Stimulated activated naive B cell treated with anti-CD40 and anti-IgM and Interleukin-4, amounts not matched to agents 10 μg/mL and 1 μg/mL and 100 μg/mL, for 72 hours (primary cell): ENCODE data around the gene TTBK1.
A peak's percentile ranks its signal among the peaks of the same experiment; 100 is the strongest.

Experiments used
- ATAC-seq, 2 donors: fragments of 150-1000 bp; cut with Tn5 transposase; replicated peaks; 2 replicates each; pipeline ENCODE4 v1.10.0; 2021; ENCODE audit warnings: moderate library complexity in 1 of 2
- DNase-seq: peaks from one replicate; pipeline ENCODE4 v3.0.0; 2021
- H3K27ac Mint-ChIP-seq: one replicate; pipeline ENCODE4 v1.8.0; 2022; ENCODE audit warnings: mild to moderate bottlenecking, mixed read lengths
- H3K27me3 Mint-ChIP-seq, 2 donors: one replicate each; pipeline ENCODE4 v1.8.0; 2022; ENCODE audit warnings: mixed read lengths in 2 of 2
- H3K36me3 Mint-ChIP-seq, 2 donors: one replicate each; pipeline ENCODE4 v1.8.0; 2022; ENCODE audit warnings: mixed read lengths in 2 of 2, mild to moderate bottlenecking in 1 of 2
- H3K4me1 Mint-ChIP-seq, 2 donors: one replicate each; pipeline ENCODE4 v1.8.0; 2022; ENCODE audit warnings: mixed read lengths in 2 of 2, mild to moderate bottlenecking in 1 of 2
- H3K4me3 Mint-ChIP-seq, 2 donors: one replicate each; pipeline ENCODE4 v1.8.0; 2022; ENCODE audit warnings: mild to moderate bottlenecking in 2 of 2, mixed read lengths in 2 of 2, moderate library complexity in 1 of 2
- H3K9me3 Mint-ChIP-seq, 2 donors: one replicate each; pipeline ENCODE4 v1.8.0; 2022; ENCODE audit warnings: mixed read lengths in 2 of 2, mild to moderate bottlenecking in 1 of 2

The TTBK1 gene

GRCh38 chr6:43242908-43243663 is at the start of gene TTBK1:
TTBK1 (plus strand) TSS chr6:43243481; CDS start chr6:43246661, 3,180 bp downstream.
- Mint-ChIP-seq H3K27ac (no peak within 1 kb of the TSS), H3K4me3 (no peak within 1 kb of the TSS)
- DNase-seq, result no peak

GRCh38 chr6:43193929-43194328 is 49.4 kb upstream of the TTBK1 start:
- DNase-seq (no peak), ATAC-seq (no peak)
- Mint-ChIP-seq H3K27ac (no peak overlapping the region), H3K4me3 (no peak overlapping the region), H3K27me3 (no peaks in the 10 kb centered on the region), H3K36me3 (peaks cover 32 to 43% of the 10 kb centered on the region in 2 donors), H3K4me1 (peaks cover 6 to 7% of the 10 kb centered on the region in 2 donors), H3K9me3 (no peaks in the 10 kb centered on the region)

More at GRCh38 chr6:43242908-43243663, at the start of gene TTBK1:
- peaks cover 6 to 17% of the 10 kb centered on the region in 2 donors for H3K4me1 Mint-ChIP-seq
- peaks cover 19 to 22% of the 10 kb centered on the region in 2 donors for H3K27me3 Mint-ChIP-seq
- ATAC-seq, result no peak
- H3K36me3 Mint-ChIP-seq, result peaks cover 0 to 2% of the 10 kb centered on the region in 2 donors
- peaks cover 3 to 6% of the 10 kb centered on the region in 2 donors for H3K9me3 Mint-ChIP-seq

- ATAC-seq (no peak), DNase-seq (no peak)
- Mint-ChIP-seq H3K27me3 (no peaks in the 10 kb centered on the region), H3K36me3 (peaks cover 38 to 48% of the 10 kb centered on the region in 2 donors), H3K9me3 (no peaks in the 10 kb centered on the region), H3K27ac (no peak overlapping the region), H3K4me1 (peaks cover 0 to 5% of the 10 kb centered on the region in 2 donors), H3K4me3 (no peak overlapping the region)
Observed at GRCh38 chr6:43196337-43196736, 46.9 kb upstream of the TTBK1 start.

- no peak overlapping the region for H3K27ac Mint-ChIP-seq
- no peaks in the 10 kb centered on the region for H3K27me3 Mint-ChIP-seq
- no peak overlapping the region for H3K4me3 Mint-ChIP-seq
- no peaks in the 10 kb centered on the region for H3K9me3 Mint-ChIP-seq
- H3K36me3 Mint-ChIP-seq, result peaks cover 36 to 57% of the 10 kb centered on the region in 2 donors
- ATAC-seq (no peak), DNase-seq (no peak)
- no peaks in the 10 kb centered on the region for H3K4me1 Mint-ChIP-seq
Observed at GRCh38 chr6:43199912-43200311, 43.4 kb upstream of the TTBK1 start.

GRCh38 chr6:43200541-43200940 is 42.7 kb upstream of the TTBK1 start:
- no peaks in the 10 kb centered on the region for H3K9me3 Mint-ChIP-seq
- no peak overlapping the region for H3K27ac Mint-ChIP-seq
- peaks cover 40 to 59% of the 10 kb centered on the region in 2 donors for H3K36me3 Mint-ChIP-seq
- H3K4me3 Mint-ChIP-seq, result no peak overlapping the region
- H3K4me1 Mint-ChIP-seq, result no peaks in the 10 kb centered on the region
- DNase-seq, result no peak
- H3K27me3 Mint-ChIP-seq, result no peaks in the 10 kb centered on the region
- ATAC-seq, result no peak

- ATAC-seq (no peak), DNase-seq (no peak)
- peak overlapping the region; percentile 60 for H3K27ac Mint-ChIP-seq
- H3K36me3 Mint-ChIP-seq, result peaks cover 41 to 62% of the 10 kb centered on the region in 2 donors
- no peaks in the 10 kb centered on the region for H3K27me3 Mint-ChIP-seq
- H3K4me1 Mint-ChIP-seq, result peaks cover 0 to 4% of the 10 kb centered on the region in 2 donors
- H3K9me3 Mint-ChIP-seq, result no peaks in the 10 kb centered on the region
- H3K4me3 Mint-ChIP-seq, result no peak overlapping the region
Observed at GRCh38 chr6:43202451-43202850, 40.8 kb upstream of the TTBK1 start.

GRCh38 chr6:43203029-43203717 is 40.1 kb upstream of the TTBK1 start:
- DNase-seq, result no peak
- Mint-ChIP-seq H3K4me1 (peaks cover 0 to 4% of the 10 kb centered on the region in 2 donors), H3K36me3 (peaks cover 41 to 62% of the 10 kb centered on the region in 2 donors), H3K9me3 (no peaks in the 10 kb centered on the region), H3K27me3 (no peaks in the 10 kb centered on the region), H3K27ac (no peak overlapping the region), H3K4me3 (no peak overlapping the region)
- no peak for ATAC-seq

GRCh38 chr6:43203718-43204095 is 39.6 kb upstream of the TTBK1 start:
- Mint-ChIP-seq H3K27ac (peak overlapping the region; percentile 33), H3K27me3 (no peaks in the 10 kb centered on the region), H3K9me3 (no peaks in the 10 kb centered on the region), H3K4me1 (peaks cover 0 to 4% of the 10 kb centered on the region in 2 donors), H3K36me3 (peaks cover 41 to 62% of the 10 kb centered on the region in 2 donors), H3K4me3 (no peak overlapping the region)
- DNase-seq (no peak), ATAC-seq (no peak)

GRCh38 chr6:43204271-43205105 is 38.8 kb upstream of the TTBK1 start:
- H3K4me1 Mint-ChIP-seq, result peaks cover 0 to 4% of the 10 kb centered on the region in 2 donors
- no peak for DNase-seq
- H3K9me3 Mint-ChIP-seq, result no peaks in the 10 kb centered on the region
- H3K27ac Mint-ChIP-seq, result peak overlapping the region; percentile 33
- H3K4me3 Mint-ChIP-seq, result no peak overlapping the region
- no peak for ATAC-seq
- H3K27me3 Mint-ChIP-seq, result no peaks in the 10 kb centered on the region
- peaks cover 43 to 61% of the 10 kb centered on the region in 2 donors for H3K36me3 Mint-ChIP-seq

GRCh38 chr6:43205849-43206248 is 37.4 kb upstream of the TTBK1 start:
- Mint-ChIP-seq H3K27ac (no peak overlapping the region), H3K27me3 (no peaks in the 10 kb centered on the region), H3K4me1 (peaks cover 0 to 4% of the 10 kb centered on the region in 2 donors), H3K4me3 (no peak overlapping the region), H3K36me3 (peaks cover 40 to 53% of the 10 kb centered on the region in 2 donors), H3K9me3 (no peaks in the 10 kb centered on the region)
- no peak for ATAC-seq
- no peak for DNase-seq

GRCh38 chr6:43207286-43207685 is 36.0 kb upstream of the TTBK1 start:
- H3K4me3 Mint-ChIP-seq, result no peak overlapping the region
- ATAC-seq, result no peak

GRCh38 chr6:43211955-43212354 is 31.3 kb upstream of the TTBK1 start:
- Mint-ChIP-seq H3K4me1 (peaks cover 0 to 6% of the 10 kb centered on the region in 2 donors), H3K27me3 (no peaks in the 10 kb centered on the region), H3K9me3 (no peaks in the 10 kb centered on the region), H3K36me3 (peaks cover 31 to 43% of the 10 kb centered on the region in 2 donors), H3K4me3 (no peak overlapping the region), H3K27ac (no peak overlapping the region)
- DNase-seq, result no peak
- no peak for ATAC-seq

More at GRCh38 chr6:43207286-43207685, 36.0 kb upstream of the TTBK1 start:
- Mint-ChIP-seq H3K27ac (peak overlapping the region; percentile 22), H3K36me3 (peaks cover 37 to 47% of the 10 kb centered on the region in 2 donors), H3K27me3 (no peaks in the 10 kb centered on the region), H3K9me3 (no peaks in the 10 kb centered on the region), H3K4me1 (peaks cover 0 to 6% of the 10 kb centered on the region in 2 donors)
- no peak for DNase-seq

- Mint-ChIP-seq H3K27me3 (no peaks in the 10 kb centered on the region), H3K27ac (no peak overlapping the region), H3K4me1 (peaks cover 0 to 3% of the 10 kb centered on the region in 2 donors), H3K9me3 (no peaks in the 10 kb centered on the region), H3K36me3 (peaks cover 41 to 47% of the 10 kb centered on the region in 2 donors), H3K4me3 (no peak overlapping the region)
- DNase-seq, result no peak
- ATAC-seq, result no peak
Observed at GRCh38 chr6:43213431-43213830, 29.9 kb upstream of the TTBK1 start.

GRCh38 chr6:43215066-43215465 is 28.2 kb upstream of the TTBK1 start:
- Mint-ChIP-seq H3K4me3 (no peak overlapping the region), H3K9me3 (no peaks in the 10 kb centered on the region), H3K27ac (peak overlapping the region; percentile 20), H3K27me3 (no peaks in the 10 kb centered on the region), H3K36me3 (peaks cover 47 to 62% of the 10 kb centered on the region in 2 donors), H3K4me1 (peaks cover 9 to 13% of the 10 kb centered on the region in 2 donors)
- ATAC-seq (no peak), DNase-seq (no peak)
